Peyer's patch (tissue), 4 donors: ENCODE data around the gene DUSP7.

Source experiments
- CTCF ChIP-seq, 6 experiments: fragments of 450-650 bp in 4 of 6; fragments of 200-600 bp in 2 of 6; sonication (generic) in 1 of 6; IDR thresholded peaks; one replicate each; pipeline ENCODE4 v1.5.1; 2017 to 2019; ENCODE audit warnings: antibody characterized with exemption in 6 of 6, mild to moderate bottlenecking in 3 of 6, moderate library complexity in 1 of 6
- POLR2A ChIP-seq, 2 donors: fragments of 450-650 bp; IDR thresholded peaks; one replicate each; pipeline ENCODE4 v1.5.1; 2017; ENCODE audit warnings: antibody characterized with exemption in 2 of 2, mild to moderate bottlenecking in 2 of 2, moderate library complexity in 2 of 2

GRCh38 chr3:52077925-52078324, 21.6 kb upstream of the DUSP7 start:
- TF ChIP-seq POLR2A (IDR thresholded peaks at IDR 0.05) (no peak), CTCF (IDR thresholded peaks at IDR 0.05) (no peak)
